ENCODE data around the gene ANKRD55. TPM values are rescaled to one million over a fixed set of nuclear protein-coding genes. Genes with fewer than 3 reads are reported as not detected.

ANKRD55 gene
- total and polyA plus RNA-seq, 9 of the 15 experiments (the other 6 are each of a cell fraction or from before 2014, with no cell fraction given): 3.4 to 10.6 (median 6.5) TPM

GRCh38 chr5:56123531-56124243, 109.4 kb downstream of the ANKRD55 start (continued):
- TF ChIP-seq EP300 (IDR thresholded peaks at IDR 0.05; ENCODE audit: low read length) (peak; percentile 99), MNT (conservative IDR thresholded peaks at IDR 0.05) (peak; percentile 74 to 89; a peak in 3 of 4 replicates), PHF21A (IDR thresholded peaks at IDR 0.05; ENCODE audit: borderline replicate concordance, low read depth) (peak; percentile 94; the same call in 1 of the 2 replicates), ZNF511 (CRISPR knock-in tag; IDR thresholded peaks at IDR 0.05) (peak; percentile 72; the same call in 1 of the 2 replicates), NRF1 (conservative IDR thresholded peaks at IDR 0.05 in 1 of 2, IDR thresholded peaks at IDR 0.05 in 1 of 2) (peak; percentile 26 to 44; a peak in 1 of 4 replicates), ZSCAN32 (CRISPR knock-in tag; IDR thresholded peaks at IDR 0.05) (no peak), RFX5 (IDR thresholded peaks at IDR 0.05; ENCODE audit: low read depth, low read length) (no peak), MTF1 (CRISPR knock-in tag; IDR thresholded peaks at IDR 0.05; ENCODE audit: borderline replicate concordance) (no peak), MECOM (CRISPR knock-in tag; IDR thresholded peaks at IDR 0.05) (peak; percentile 96), VEZF1 (CRISPR knock-in tag; IDR thresholded peaks at IDR 0.05) (peak; percentile 89), ARNT (IDR thresholded peaks at IDR 0.05) (peak; percentile 99), PTRF (tag; IDR thresholded peaks at IDR 0.05) (no peak), LEF1 (IDR thresholded peaks at IDR 0.05) (peak; percentile 98), THRB (CRISPR knock-in tag; conservative IDR thresholded peaks at IDR 0.05) (peak; percentile 95), CBX3 (IDR thresholded peaks at IDR 0.05; ENCODE audit: borderline replicate concordance in 1 of 2, low read length in 2 of 2) (peak in 1 of 2 experiments; percentile 81; a peak in 1 of 3 replicates), ATF1 (CRISPR knock-in tag; IDR thresholded peaks at IDR 0.05) (no peak), ATF1 (tag; IDR thresholded peaks at IDR 0.05) (peak; percentile 93), ZNF431 (CRISPR knock-in tag; IDR thresholded peaks at IDR 0.05) (peak; percentile 67; the same call in 1 of the 2 replicates), PTBP1 (IDR thresholded peaks at IDR 0.05; ENCODE audit: low read depth, low read length) (0 out of 2 replicates have a peak, but pooled peaks have one; percentile 78), GATA2 (CRISPR knock-in tag; IDR thresholded peaks at IDR 0.05) (peak; percentile 99), IRF1 (CRISPR knock-in tag; IDR thresholded peaks at IDR 0.05; ENCODE audit: borderline replicate concordance) (no peak), ZNF584 (CRISPR knock-in tag; IDR thresholded peaks at IDR 0.05; ENCODE audit: low read depth) (peak; percentile 99)

Measured in K562 (cell line).